Measurements from ENCODE around the gene SNX14.

The SNX14 gene

DNA sequence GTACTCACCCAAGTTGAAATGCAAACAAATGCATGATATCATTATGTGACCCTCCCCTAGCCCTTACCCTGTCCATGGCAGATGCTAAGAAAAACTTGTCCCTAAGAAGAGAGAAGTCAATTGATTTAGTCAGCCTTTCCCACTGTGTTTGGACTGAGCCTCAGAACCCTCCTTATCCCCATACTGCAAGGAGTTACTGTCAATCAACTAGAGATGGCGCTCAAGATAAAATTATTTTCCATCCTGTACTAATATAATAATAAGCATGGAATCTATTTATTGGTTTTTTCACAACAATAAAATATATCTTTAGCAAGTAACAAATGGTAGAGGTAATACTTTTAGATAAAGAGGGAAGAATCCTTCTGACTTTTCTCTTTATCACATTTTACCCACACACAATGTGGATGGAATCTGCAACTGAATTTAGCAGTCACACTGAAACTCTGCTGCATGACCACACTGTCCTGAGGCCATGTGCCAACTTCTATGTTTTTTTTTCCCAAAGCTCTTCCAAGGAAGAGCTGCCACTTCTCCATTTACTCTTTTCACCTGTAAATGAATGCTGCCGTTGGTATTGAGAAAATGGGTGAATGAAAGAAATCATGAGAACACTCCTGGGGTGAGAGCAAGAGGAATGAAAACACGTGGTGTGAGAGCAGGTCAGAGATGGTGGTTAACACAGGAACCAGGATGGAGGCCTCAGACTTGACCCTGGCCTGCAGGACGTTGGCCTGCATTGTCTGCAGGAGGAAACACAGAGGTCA is 133.3 kb downstream of the SNX14 start:
- no peak overlapping the region for H3K4me3 ChIP-seq (ENCODE audit: low read length)
- no peak for DNase-seq (ENCODE audit: low read depth)
- TF ChIP-seq, protein P1, sequence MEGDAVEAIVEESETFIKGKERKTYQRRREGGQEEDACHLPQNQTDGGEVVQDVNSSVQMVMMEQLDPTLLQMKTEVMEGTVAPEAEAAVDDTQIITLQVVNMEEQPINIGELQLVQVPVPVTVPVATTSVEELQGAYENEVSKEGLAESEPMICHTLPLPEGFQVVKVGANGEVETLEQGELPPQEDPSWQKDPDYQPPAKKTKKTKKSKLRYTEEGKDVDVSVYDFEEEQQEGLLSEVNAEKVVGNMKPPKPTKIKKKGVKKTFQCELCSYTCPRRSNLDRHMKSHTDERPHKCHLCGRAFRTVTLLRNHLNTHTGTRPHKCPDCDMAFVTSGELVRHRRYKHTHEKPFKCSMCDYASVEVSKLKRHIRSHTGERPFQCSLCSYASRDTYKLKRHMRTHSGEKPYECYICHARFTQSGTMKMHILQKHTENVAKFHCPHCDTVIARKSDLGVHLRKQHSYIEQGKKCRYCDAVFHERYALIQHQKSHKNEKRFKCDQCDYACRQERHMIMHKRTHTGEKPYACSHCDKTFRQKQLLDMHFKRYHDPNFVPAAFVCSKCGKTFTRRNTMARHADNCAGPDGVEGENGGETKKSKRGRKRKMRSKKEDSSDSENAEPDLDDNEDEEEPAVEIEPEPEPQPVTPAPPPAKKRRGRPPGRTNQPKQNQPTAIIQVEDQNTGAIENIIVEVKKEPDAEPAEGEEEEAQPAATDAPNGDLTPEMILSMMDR (IDR thresholded peaks at IDR 0.05; ENCODE audit: insufficient read depth, low read depth, low read length, missing control alignments), result no peak

DNA sequence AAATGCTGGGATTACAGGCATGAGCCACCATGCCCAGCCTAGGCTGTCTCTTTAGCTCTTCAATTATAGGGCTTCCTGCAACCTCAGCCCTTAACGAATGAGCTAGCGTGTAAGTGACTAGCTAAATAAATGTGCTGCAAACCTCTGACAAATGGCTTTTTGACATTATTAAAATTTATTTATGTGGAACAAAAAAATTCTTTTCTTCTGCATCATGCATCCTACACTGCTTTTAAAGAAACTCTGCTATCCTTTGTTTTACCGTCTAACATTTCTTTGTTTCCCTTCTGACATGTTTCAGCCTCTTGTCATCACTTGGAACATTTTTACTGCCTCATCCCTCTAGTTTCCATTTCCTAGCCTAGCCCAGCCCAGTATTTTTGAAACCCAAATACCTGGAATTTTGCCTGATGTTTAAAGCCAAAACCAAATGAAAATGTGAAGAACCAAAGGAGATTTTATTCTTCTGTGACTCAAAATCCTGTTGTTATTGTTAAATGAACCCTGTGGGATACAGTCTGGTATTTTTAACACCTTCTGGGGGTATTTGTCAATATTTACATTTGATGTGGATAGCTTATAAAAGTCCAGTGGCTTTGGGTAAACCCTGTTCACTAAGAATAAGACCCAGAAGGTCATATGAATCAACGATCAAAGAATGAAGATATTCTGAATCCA is 134.3 kb downstream of the SNX14 start:
- no peak overlapping the region for H3K4me3 ChIP-seq (ENCODE audit: low read length)
- DNase-seq (ENCODE audit: low read depth), result no peak
- TF ChIP-seq, protein P1 (IDR thresholded peaks at IDR 0.05; ENCODE audit: insufficient read depth, low read depth, low read length, missing control alignments), result no peak

DNA sequence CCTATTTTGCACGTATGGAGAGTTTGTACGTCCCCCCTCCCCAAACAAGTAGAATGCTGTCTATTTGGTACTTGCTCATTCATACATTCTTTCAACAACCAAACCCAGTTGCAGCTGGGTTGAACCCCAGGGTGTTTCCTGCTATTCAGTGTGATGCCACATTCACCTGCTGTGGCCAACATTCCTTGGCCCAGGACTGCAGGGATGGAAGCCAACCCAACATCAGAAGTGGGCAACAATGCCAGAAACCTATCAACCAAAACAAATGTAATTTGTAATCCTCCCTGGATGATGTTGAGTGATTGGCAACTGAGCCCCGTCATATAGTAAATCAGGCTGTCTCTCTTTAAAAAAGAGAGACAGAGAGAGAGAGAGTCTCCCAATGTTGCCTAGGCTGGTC is 134.9 kb downstream of the SNX14 start:
- TF ChIP-seq, protein P1 (IDR thresholded peaks at IDR 0.05; ENCODE audit: insufficient read depth, low read depth, low read length, missing control alignments), result no peak
- DNase-seq (ENCODE audit: low read depth), result no peak
- H3K4me3 ChIP-seq (ENCODE audit: low read length), result no peak overlapping the region

DNA sequence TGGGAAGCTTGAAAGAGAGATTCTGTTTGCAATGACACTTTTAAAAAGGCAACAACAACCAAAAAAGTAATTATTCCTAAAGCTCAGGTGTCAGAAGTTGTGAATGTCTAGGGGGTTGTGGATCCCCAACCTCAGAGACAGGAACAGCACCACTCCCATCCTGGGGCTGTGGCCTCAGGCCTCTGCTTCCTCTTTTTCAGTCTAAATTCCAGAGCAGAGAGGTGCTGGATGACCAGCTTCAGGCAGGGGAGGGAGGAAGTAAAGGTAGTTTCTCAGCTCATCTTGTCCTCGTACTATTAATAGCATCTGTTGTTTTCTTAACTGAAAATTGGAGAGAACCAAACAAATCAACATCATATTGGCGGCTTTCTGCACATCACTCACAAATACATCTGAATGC is 135.5 kb downstream of the SNX14 start:
- TF ChIP-seq, protein P1 (IDR thresholded peaks at IDR 0.05; ENCODE audit: insufficient read depth, low read depth, low read length, missing control alignments), result no peak
- H3K4me3 ChIP-seq (ENCODE audit: low read length), result no peak overlapping the region
- DNase-seq (ENCODE audit: low read depth), result no peak

DNA sequence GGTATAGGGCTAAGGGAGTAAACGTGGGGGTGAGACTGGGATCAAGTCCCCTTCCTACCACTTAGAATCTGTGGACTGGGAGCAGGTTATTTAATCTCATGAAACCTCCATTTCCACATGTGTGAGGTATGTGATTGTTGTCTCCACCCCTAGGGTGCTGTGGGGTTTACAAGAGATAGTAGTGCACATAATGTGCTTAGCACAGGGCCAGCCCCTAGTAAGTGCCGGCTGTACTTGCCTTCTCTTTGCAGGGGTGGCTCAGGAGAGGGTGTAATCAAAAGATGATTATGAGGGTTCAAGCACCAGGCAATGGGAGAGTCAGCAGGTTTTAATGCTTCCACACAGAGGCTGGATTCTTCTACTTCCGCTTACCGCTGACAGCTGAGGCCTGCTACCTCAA is 136.9 kb downstream of the SNX14 start:
- TF ChIP-seq, protein P1 (IDR thresholded peaks at IDR 0.05; ENCODE audit: insufficient read depth, low read depth, low read length, missing control alignments), result no peak
- H3K4me3 ChIP-seq (ENCODE audit: low read length), result no peak overlapping the region
- no peak for DNase-seq (ENCODE audit: low read depth)
